GM19438 (cell line): Measurements from ENCODE around the gene AKT1S1.

Source experiments
- ATAC-seq: cut with Tn5 transposase; IDR thresholded peaks from one replicate; pipeline ENCODE4 v1.9.1; 2021; ENCODE audit warnings: low read depth; ENCODE audit not compliant: unreplicated experiment

The AKT1S1 gene

DNA sequence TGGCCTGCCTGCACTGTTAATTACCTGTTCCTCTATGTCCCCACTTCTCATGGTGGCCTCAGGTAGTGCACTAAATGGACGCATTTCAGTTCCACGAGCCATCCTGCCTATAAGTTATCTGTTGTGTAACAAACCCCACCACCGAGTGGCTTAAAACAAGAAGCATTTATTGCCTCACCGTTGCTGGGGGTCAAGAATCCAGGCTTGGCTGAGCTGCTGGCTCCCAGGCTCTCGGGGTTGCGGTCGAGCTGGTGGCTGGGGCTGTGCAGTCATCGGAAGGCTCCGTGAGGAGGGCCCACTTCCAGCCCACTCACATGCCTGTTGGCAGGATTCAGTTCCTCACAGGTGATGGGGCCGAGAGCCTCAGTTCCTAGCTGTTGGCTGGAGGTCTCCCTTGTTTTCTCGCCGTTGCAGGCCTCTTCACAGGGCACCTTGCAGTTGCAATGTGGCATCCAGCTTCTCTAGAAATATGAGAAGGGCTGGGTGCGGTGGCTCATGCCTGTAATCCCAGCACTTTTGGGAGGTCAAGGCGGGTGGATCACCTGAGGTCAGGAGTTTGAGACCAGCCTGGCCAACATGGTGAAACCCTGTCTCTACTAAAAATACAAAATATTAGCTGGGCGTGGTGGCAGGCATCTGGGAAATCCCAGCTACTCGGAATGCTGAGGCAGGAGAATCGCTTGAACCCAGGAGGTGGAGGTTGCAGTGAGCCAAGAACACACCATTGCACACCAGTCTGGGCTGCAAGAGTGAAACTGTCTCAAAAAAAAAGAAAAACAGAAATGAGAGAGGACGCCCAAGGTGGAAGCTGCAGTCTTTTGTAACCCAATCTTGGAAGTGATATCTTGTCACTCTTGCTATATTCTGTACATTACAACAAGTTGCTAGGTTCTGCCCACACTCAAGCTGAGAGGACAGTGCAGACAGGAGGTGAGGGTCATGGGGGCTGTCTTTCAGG lies 32.7 kb downstream of the AKT1S1 start:
- no peak for ATAC-seq

DNA sequence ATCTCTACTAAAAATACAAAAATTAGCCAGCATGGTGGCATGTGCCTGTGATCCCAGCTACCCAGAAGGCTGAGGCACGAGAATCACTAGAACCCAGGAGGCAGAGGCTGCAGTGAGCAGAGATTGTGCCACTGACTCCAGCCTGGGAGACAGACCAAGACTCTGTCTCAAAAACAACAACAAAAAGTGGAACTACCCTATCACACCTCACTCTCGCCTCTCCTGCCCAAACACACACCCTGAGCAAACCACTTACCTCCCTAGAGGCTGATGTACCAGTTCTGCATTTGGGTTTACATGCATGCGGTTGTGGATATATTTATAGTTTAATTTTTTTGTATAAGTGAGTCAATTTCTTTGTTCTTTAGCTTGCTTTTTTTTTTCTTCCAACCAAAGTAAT lies 33.9 kb downstream of the AKT1S1 start:
- ATAC-seq = no peak

DNA sequence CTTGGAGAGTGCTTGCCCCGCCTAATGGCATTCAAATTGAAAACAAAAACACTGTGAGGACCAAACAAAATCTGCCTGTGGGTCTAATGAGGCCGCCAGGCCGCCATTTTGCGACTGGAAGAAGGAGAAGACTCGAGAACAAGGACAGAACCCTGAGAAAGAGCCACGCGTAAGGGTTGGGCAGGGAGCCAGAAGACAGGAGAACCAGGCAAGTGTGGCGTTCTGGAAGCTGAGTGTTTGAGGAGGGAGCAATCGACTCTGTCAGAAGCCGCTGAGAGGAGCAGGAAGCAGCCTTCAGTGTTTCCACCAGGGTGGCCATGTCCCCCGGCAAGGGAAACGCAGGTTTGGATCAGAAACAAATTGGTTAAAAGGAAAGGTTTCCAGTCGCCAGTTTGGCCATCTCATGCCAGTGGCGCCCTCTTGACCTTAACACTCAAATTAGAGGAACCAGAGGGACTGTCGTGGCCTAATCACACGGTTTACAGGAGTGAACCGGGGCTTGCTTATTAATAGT lies 36.4 kb downstream of the AKT1S1 start:
- ATAC-seq = no peak

DNA sequence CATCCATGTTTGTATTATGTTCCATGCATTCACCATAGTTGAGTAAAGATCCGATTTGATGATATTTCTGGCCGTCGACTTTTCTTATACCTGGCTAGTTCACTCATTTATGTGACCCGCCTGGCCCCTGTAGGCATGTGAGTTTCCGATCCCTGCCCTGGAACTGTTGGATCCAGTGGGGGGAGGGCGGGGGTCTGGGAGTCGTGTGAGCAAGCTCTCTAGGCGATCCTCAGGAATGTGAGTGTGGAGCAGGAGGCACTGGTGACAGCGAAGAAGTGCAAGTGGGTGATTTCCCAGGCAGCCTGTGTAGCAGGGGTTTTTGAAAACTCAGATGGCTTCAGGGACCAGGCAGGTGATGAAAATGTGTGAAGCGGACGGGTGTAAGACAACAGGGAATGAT lies 36.8 kb downstream of the AKT1S1 start:
- ATAC-seq = no peak

DNA sequence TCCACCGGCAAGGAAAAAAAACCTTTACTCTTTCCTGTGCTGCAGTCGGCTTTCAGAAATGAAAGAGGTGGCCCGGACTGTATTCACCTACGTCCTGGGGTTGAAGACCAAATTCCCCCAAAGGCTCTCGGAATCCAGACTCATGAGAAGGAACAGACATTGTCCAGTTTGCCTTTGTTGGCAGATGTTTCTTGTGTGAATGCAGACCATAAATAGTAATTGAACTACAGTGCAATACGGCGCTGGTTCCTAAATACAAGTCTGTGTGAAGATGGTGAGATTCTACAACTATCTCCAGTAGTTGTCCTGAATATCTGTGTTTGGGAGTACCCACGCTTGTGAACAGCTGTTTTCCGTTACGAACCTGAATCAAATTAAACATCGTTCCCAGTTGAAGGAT lies 37.4 kb downstream of the AKT1S1 start:
- ATAC-seq = no peak

DNA sequence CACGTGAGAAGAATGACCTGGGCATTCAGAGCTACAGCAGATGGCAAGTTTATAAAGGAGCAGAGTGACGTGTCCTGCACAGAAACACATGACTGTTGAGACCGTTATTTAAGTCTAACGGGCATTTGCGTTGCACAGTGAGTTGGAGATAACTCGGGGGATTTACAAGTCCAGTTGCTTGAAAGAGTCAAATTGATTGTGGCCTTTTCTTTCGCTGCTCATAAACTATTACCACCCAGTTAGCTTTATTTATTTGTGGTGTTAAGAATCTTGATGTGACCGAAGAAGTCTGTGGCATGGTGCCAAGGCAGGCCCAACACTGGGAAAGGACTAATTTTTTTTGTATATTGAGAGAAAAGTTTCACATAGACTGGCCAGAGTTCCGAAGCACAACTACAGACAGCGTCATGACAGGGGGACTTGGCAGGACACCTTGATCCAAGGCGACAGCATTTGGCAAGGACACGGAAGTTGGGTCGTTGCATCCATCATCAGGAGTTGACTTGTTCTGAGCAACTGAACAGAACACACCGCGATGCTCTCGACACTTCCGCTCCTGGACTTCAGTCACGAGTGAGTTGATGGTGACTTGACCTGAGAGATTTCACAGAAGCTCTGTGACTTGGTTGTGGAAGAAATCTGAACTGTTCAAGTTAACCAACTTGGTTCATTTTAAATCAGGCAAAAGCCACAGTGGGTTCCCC lies 38.1 kb downstream of the AKT1S1 start:
- ATAC-seq = no peak

- no peak for ATAC-seq
Observed at GRCh38 chr19:49837425-49837824, 39.7 kb downstream of the AKT1S1 start.

DNA sequence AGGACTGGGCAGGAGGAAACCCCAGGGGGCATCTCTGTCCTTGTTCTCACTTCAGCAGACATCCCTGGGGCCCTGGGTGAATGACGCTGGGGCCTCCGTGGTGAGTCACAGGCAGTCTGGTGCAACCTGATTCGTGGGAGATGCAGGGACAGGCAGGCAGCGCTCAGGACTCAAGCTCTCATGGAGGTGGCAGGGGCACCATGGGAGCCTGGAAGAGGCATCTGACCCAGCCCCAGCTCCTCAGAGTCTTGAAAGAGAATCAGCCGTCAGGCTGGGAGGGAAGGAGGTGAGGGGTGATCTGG lies 40.2 kb downstream of the AKT1S1 start:
- no peak for ATAC-seq

- ATAC-seq = no peak
Observed at GRCh38 chr19:49836176-49837008, 40.8 kb downstream of the AKT1S1 start.

DNA sequence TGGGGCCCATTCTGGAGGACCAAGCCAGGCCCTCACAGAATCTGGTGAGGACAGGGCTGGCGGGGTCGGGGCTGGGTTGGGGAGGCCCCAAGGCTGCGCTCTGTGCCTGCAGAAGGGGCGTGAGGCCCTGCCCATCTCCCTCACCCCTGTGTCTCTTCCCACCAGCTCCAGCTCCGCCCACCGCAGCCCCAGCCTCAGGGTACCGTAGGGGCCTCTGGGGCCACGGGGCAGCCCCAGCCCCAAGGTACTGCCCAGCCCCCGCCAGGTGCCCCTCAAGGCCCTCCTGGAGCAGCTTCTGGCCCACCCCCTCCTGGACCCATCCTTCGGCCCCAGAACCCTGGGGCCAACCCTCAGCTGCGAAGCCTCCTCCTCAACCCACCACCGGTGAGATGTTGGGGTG lies 41.6 kb downstream of the AKT1S1 start:
- ATAC-seq = no peak

DNA sequence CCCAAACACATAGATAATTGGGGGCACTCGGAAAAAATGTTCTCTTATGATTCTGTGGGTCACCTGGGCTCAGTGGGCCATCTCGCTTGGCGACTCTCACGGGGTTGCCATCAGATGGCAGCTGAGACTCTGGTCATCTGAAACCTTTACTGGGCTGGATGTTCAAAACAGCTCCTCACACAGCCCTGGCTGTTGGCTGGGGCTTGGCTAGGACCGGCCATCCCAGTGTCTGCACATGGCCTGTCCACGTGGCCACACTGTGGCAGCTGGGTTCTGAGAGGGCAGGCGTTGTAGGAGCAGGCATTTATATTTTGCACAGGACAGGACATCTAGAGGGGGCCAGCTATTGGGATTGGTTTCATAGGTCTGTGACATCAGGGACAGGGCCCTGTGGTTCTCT lies 43.6 kb downstream of the AKT1S1 start:
- no peak for ATAC-seq

- no peak for ATAC-seq
Observed at GRCh38 chr19:49832556-49832955, 44.6 kb downstream of the AKT1S1 start.

GRCh38 chr19:49831592-49831991 lies 45.6 kb downstream of the AKT1S1 start:
- ATAC-seq = no peak

DNA sequence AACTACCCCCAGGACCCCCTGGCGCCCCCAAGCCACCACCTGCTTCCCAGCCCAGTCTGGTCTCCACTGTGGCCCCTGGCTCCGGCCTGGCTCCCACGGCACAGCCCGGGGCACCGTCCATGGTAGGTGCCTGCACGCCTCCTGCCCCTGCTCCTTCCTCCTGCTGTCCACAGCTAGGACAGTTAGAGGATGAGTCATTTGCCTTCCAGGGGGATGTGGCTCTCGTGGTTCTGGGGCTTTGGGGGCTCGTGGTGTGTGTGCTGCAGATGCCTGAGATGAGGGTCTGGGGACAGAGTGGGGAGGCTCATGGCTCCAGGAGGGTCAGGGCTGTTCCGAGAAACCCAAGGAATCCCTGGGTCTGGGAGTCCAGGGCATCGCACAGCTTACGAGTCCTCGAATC lies 46.4 kb downstream of the AKT1S1 start:
- no peak for ATAC-seq

DNA sequence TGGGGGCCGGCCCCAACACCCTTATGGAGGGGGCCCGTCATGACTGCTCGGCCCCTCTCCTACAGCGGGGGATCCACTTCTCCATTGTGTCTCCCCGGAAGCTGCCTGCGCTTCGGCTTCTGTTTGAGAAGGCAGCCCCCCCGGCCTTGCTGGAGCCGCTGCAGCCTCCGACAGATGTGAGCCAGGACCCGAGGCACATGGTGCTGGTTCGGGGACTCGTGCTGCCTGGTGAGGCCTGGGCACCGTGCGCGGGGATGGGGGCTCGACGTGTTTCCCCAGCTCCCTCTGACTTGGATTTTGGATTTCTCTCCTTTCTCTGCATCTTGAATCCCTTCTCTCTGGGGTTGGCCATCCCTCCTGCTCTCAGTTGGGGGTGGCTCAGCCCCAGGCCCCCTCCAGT lies 47.4 kb downstream of the AKT1S1 start:
- no peak for ATAC-seq

DNA sequence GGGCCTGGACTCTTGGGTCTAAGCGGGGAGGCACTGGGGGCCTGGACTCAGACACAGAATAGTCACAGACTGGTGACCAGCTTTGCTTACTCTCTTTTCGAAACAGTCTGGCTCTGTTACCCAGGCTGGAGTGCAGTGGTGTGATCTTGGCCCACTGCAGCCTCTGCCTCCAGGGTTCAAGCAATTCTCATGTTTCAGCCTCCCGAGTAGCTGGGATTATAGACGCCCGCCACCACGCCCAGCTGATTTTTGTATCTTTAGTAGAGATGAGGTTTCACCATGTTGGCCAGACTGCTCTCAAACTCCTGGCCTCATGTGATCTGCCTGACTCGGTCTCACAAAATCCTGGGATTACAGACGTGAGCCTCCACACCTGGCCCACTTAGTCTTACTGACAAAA lies 48.0 kb downstream of the AKT1S1 start:
- ATAC-seq = no peak

DNA sequence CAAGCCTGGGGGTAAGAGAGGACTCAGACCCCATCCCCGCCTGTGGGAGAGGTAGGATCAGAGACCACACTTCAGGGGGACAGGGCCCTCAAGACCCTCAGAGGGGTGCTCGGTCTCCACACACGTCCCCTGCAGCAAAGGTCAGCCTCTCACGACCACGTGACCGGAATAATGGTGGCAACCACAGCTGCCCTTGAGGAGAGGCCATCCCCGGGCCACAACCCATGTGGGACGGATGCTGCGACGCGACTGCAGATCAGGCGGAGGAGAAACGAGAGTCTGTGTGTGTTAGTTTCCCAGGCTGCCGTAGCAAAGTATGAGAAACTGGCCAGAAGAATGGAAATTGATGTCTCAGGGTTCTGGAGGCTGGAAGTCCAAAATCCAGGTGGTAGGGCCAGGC lies 50.1 kb downstream of the AKT1S1 start:
- ATAC-seq = no peak

- no peak for ATAC-seq
Observed at GRCh38 chr19:49824662-49825061, 52.5 kb downstream of the AKT1S1 start.

- ATAC-seq = no peak
Observed at GRCh38 chr19:49823472-49823871, 53.7 kb downstream of the AKT1S1 start.

GRCh38 chr19:49820125-49820524 lies 57.0 kb downstream of the AKT1S1 start:
- no peak for ATAC-seq
